ENCODE data around the gene MET. TPM values are rescaled to one million over a fixed set of nuclear protein-coding genes. Genes with fewer than 3 reads are reported as not detected.

The MET gene
- total and polyA plus RNA-seq, 2 of the 13 experiments (the other 11 are each of a cell fraction or from before 2014, with no cell fraction given) = 21.8 to 31.5 TPM

DNA sequence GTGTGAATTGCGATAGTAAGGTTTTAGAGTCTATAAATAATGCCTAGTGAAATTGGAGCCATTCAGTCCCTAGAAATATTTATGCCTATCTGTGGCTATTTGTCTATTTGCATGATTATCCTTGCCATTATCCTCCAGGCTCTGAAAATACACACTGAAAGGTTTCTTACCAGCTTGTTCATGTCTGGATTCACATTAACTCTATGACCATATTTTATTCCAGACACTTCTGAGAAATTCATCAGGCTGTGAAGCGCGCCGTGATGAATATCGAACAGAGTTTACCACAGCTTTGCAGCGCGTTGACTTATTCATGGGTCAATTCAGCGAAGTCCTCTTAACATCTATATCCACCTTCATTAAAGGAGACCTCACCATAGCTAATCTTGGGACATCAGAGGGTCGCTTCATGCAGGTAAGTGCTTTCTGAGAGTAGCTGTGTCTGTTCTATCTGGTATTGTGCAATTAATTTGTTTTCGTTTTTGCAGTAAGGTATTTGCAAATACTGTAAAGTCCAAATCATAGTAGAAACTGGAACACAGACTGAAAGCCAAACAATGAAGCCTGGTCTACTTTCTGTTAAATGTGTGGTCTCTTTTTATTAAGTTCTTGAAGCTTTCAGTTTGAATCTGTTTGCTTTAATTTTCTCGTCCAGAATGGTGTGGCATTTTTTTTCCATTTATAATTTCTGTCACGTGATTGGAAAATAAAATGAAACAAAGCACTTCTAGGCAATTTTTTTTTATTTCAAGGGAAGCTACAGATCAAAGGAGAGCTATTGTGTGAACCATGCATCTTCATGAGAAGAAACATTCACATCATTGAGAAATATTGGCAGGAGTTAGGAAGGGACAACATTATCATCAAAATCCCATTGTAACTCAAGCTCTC, 59.7 kb downstream of the MET start:
- peak; percentile 18 for FAIRE-seq
- TF ChIP-seq SOX5 (CRISPR knock-in tag; IDR thresholded peaks at IDR 0.05; ENCODE audit: borderline replicate concordance) (peak; percentile 32; the same call in 1 of the 2 replicates), FOXK2 (IDR thresholded peaks at IDR 0.05) (no peak), ISL2 (CRISPR knock-in tag; IDR thresholded peaks at IDR 0.05) (peak; percentile 59; the same call in 1 of the 2 replicates), ONECUT2 (CRISPR knock-in tag; IDR thresholded peaks at IDR 0.05) (no peak), HOXA5 (CRISPR knock-in tag; IDR thresholded peaks at IDR 0.05) (0 out of 2 replicates have a peak, but pooled peaks have one; percentile 38), CC2D1A (CRISPR knock-in tag; IDR thresholded peaks at IDR 0.05) (no peak), CEBPB (IDR thresholded peaks at IDR 0.05; ENCODE audit: borderline replicate concordance, low read depth, low read length) (peak; percentile 90), ZNF234 (CRISPR knock-in tag; conservative IDR thresholded peaks at IDR 0.05) (no peak), BCL6 (CRISPR knock-in tag; IDR thresholded peaks at IDR 0.05) (0 out of 2 replicates have a peak, but pooled peaks have one; percentile 11), ZNF224 (CRISPR knock-in tag; IDR thresholded peaks at IDR 0.05) (no peak), ZC3H4 (CRISPR knock-in tag; IDR thresholded peaks at IDR 0.05; ENCODE audit: borderline replicate concordance) (no peak), MAF1 (CRISPR knock-in tag; IDR thresholded peaks at IDR 0.05; ENCODE audit: borderline replicate concordance) (no peak), ZNF335 (CRISPR knock-in tag; IDR thresholded peaks at IDR 0.05) (no peak), RCOR2 (CRISPR knock-in tag; IDR thresholded peaks at IDR 0.05) (no peak)
- TF ChIP-seq, protein P1, sequence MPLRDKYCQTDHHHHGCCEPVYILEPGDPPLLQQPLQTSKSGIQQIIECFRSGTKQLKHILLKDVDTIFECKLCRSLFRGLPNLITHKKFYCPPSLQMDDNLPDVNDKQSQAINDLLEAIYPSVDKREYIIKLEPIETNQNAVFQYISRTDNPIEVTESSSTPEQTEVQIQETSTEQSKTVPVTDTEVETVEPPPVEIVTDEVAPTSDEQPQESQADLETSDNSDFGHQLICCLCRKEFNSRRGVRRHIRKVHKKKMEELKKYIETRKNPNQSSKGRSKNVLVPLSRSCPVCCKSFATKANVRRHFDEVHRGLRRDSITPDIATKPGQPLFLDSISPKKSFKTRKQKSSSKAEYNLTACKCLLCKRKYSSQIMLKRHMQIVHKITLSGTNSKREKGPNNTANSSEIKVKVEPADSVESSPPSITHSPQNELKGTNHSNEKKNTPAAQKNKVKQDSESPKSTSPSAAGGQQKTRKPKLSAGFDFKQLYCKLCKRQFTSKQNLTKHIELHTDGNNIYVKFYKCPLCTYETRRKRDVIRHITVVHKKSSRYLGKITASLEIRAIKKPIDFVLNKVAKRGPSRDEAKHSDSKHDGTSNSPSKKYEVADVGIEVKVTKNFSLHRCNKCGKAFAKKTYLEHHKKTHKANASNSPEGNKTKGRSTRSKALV (CRISPR knock-in tag; IDR thresholded peaks at IDR 0.05) = 0 out of 2 replicates have a peak, but pooled peaks have one; percentile 26
- TF ChIP-seq, protein P2, sequence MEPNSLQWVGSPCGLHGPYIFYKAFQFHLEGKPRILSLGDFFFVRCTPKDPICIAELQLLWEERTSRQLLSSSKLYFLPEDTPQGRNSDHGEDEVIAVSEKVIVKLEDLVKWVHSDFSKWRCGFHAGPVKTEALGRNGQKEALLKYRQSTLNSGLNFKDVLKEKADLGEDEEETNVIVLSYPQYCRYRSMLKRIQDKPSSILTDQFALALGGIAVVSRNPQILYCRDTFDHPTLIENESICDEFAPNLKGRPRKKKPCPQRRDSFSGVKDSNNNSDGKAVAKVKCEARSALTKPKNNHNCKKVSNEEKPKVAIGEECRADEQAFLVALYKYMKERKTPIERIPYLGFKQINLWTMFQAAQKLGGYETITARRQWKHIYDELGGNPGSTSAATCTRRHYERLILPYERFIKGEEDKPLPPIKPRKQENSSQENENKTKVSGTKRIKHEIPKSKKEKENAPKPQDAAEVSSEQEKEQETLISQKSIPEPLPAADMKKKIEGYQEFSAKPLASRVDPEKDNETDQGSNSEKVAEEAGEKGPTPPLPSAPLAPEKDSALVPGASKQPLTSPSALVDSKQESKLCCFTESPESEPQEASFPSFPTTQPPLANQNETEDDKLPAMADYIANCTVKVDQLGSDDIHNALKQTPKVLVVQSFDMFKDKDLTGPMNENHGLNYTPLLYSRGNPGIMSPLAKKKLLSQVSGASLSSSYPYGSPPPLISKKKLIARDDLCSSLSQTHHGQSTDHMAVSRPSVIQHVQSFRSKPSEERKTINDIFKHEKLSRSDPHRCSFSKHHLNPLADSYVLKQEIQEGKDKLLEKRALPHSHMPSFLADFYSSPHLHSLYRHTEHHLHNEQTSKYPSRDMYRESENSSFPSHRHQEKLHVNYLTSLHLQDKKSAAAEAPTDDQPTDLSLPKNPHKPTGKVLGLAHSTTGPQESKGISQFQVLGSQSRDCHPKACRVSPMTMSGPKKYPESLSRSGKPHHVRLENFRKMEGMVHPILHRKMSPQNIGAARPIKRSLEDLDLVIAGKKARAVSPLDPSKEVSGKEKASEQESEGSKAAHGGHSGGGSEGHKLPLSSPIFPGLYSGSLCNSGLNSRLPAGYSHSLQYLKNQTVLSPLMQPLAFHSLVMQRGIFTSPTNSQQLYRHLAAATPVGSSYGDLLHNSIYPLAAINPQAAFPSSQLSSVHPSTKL (CRISPR knock-in tag; IDR thresholded peaks at IDR 0.05) = peak; percentile 43
- TF ChIP-seq, protein P3, sequence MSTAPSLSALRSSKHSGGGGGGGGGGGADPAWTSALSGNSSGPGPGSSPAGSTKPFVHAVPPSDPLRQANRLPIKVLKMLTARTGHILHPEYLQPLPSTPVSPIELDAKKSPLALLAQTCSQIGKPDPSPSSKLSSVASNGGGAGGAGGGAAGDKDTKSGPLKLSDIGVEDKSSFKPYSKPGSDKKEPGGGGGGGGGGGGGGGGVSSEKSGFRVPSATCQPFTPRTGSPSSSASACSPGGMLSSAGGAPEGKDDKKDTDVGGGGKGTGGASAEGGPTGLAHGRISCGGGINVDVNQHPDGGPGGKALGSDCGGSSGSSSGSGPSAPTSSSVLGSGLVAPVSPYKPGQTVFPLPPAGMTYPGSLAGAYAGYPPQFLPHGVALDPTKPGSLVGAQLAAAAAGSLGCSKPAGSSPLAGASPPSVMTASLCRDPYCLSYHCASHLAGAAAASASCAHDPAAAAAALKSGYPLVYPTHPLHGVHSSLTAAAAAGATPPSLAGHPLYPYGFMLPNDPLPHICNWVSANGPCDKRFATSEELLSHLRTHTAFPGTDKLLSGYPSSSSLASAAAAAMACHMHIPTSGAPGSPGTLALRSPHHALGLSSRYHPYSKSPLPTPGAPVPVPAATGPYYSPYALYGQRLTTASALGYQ (CRISPR knock-in tag; IDR thresholded peaks at IDR 0.05) = 0 out of 2 replicates have a peak, but pooled peaks have one; percentile 19

More for the DNA sequence above, 59.7 kb downstream of the MET start:
- Histone ChIP-seq H3K79me2 (ENCODE audit: insufficient read depth, low read length) (no peaks in the 10 kb centered on the region), H3K9me3 (ENCODE audit: low read length) (no peaks in the 10 kb centered on the region), H2AFZ (ENCODE audit: low read length) (no peak overlapping the region), H3K27me3 (ENCODE audit: control insufficient read depth in 1 of 2, insufficient read depth in 2 of 2, low read length in 2 of 2) (no peaks in the 10 kb centered on the region), H3K4me1 (ENCODE audit: insufficient read depth, low read length) (peaks cover 62% of the 10 kb centered on the region), H3K4me2 (ENCODE audit: low read depth, low read length) (peak overlapping the region; percentile 34), H3K4me3 (replicated peaks in 1 of 3; ENCODE audit: insufficient read depth in 1 of 3, low read depth in 2 of 3, low read length in 3 of 3) (no peak overlapping the region), H3K27ac (ENCODE audit: extremely low read length, insufficient read depth, low read length) (peak overlapping the region; percentile 25), H4K20me1 (ENCODE audit: insufficient read depth, low read length) (no peaks in the 10 kb centered on the region), H3K36me3 (replicated peaks in 1 of 2; ENCODE audit: control insufficient read depth in 1 of 2, insufficient read depth in 2 of 2, low read length in 2 of 2) (peaks cover 3 to 13% of the 10 kb centered on the region in 2 experiments), H3K9ac (ENCODE audit: insufficient read depth, low read depth, low read length) (no peak overlapping the region)
- peak; percentile 36 for DNase-seq (ENCODE audit: low spot score)
- ATAC-seq = peak; percentile 53
- WGBS (ENCODE audit: low lambda C conversion rate) = 68% methylated on average over 12 of the region's 12 CpGs
- CTCF ChIA-PET (ENCODE audit: low intra/inter-chr PET ratio, low total read pairs) = no interaction called here
- POLR2A ChIA-PET = interaction anchor here (1.0 to 2.3 kb wide), 2 partner anchors 10 to 59 kb away, joined by 3 to 7 read pairs; partner anchors contain the start of gene MET
- BruUV-seq (replicated peaks) = no TSS peak
- intact Hi-C loops (cut with micrococcal nuclease; ENCODE audit: unreplicated experiment) = no loop called here
- in situ Hi-C loops (cut with HindIII; ENCODE audit: extremely low pct_ligation_motif_present, low pct_unique_long_range_greater_than_20kb) = no loop called here

Measured in HepG2 (cell line).